ENCODE results near the gene NEMP1.
"Not testable (repeated sequence)": the region's sequence is repeated elsewhere in the genome, so short reads cannot be mapped to it uniquely, and the experiment has no call there.

NEMP1 gene

DNA sequence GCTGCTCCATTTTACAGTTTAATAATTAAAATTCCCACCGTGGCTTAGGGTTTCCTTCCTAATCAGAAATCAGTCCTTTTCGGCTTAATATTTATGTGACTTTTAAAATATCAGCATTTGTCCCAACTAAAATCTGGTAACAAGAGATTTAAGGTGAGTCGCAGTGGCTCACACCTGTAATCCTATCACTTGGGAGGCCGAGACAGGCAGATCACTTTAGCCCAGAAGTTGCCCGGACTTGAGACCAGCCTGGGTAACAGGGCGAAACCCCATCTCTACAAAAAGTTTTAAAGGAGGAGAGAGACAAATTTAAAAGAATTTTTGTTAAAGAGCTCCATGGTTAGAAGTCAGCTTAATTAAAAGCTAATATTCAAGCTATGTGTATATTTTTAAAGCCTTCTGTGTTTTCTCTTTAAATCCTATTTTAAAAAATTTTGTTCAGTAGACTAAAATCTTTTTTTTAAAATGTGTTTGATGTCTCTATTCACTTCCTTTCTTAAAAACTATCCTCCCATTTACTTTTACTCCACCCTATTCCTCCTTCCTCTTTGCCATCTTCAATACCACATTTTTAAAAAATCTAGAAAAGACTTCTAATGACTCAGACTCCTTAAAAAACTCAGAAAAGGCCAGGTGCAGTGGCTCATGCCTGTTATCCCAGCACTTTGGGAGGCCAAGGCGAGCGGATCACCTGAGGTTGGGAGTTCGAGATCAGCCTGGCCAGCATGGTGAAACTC is 58.4 kb downstream of the NEMP1 start:
- DNase-seq, result no peak

DNA sequence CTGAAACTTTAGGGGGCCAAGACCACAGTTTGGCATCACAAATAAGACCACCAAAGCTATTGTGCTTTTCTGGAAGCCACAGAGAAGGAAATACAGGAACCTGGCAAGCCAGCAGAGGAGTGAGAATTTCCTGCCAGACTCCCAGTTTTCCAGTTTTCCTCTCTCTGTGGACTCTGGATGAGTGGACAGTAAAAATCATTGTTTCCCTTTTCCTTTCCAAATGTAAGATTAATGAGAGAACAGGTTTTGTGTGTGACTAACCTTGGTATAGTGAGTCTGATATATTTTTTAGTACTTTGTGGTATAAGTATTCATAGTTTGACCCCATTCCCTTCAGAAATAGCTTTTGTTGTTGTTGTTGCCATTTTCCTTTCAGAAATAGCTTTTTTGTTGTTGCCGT is 59.7 kb downstream of the NEMP1 start:
- DNase-seq, result no peak

DNA sequence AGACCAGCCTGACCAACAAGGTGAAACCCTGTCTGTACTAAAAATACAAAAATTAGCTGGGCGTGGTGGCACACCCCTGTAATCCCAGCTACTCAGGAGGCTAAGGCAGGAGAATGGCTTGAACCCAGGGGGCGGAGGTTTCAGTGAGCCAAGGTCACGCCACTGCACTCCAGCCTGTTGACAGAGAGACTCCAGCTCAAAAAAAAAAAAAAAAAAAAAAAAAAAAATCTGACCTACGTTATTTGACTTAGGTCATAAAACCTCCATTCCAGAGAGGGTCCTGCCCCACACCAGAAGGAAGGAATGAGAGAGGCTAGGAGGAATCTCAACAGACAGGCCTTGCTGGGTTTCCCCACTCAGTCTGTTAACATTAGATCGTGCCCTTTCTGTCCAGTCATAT is 60.2 kb downstream of the NEMP1 start:
- not testable (repeated sequence) for DNase-seq

DNA sequence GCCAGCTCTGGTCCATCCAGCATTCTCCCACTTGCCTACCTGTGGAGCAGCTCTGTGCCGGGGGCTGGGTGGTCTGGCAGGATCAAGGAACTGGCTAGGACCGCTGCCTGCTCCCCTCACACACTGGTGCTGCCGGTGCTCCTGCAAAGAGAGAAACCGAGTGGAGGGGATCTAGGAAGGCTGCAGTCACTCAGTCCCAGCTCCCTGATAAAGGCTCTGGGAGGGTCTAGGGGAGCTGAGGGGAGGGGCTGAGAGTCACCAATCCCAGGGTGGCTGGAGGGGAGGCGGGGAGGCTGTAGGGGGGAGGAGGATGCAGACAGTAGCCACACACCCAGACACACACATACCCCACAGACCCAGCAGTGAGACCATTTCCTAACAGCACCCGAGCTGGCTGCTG is 62.2 kb downstream of the NEMP1 start, which contains the start of gene TAC3:
Gene TAC3, minus strand, starts transcription at position 182 of the 400 bp plus-strand sequence. CDS start 732 bp downstream, outside the sequence.
- DNase-seq, result no peak

DNA sequence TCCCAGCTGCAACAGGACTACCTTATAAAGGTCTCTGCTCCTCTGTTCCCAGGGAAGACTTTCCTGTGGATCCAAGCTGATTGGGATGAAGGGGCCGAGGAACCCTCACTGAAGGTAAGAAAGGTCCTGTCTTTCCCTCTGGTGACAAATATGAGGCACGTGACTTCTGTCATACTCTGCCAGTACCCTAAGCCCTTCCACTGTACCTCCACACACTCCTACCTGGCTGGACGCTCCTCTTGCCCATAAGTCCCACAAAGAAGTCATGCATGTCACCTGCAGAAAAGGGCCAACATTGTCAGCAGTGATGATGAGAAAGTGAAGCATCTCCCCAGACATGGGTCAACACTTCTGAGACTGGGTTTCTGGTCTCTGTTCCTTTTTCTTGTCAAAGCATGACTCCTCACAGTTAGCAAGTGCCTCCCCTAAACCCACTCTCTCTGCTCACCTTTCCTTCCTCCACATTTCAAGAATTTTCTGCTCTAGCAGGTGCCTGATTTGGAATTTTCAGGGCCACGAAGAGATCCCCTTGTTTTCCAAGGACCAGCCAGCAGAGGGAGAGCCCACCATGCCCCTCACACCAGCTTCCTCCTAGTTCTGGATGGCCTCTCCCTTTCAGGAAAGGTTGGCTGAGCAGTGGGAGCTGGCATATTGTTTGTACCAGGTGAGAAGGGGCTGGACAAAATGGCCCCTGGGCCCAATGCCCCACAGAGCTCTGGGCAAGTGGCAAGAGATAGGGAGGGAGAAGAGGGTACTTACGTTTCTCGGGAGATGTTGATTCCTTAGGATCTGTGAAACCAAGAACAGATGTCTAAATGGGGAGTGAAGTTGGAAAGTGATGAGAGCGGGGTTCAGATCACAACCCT is 65.8 kb downstream of the NEMP1 start:
- DNase-seq, result no peak

DNA sequence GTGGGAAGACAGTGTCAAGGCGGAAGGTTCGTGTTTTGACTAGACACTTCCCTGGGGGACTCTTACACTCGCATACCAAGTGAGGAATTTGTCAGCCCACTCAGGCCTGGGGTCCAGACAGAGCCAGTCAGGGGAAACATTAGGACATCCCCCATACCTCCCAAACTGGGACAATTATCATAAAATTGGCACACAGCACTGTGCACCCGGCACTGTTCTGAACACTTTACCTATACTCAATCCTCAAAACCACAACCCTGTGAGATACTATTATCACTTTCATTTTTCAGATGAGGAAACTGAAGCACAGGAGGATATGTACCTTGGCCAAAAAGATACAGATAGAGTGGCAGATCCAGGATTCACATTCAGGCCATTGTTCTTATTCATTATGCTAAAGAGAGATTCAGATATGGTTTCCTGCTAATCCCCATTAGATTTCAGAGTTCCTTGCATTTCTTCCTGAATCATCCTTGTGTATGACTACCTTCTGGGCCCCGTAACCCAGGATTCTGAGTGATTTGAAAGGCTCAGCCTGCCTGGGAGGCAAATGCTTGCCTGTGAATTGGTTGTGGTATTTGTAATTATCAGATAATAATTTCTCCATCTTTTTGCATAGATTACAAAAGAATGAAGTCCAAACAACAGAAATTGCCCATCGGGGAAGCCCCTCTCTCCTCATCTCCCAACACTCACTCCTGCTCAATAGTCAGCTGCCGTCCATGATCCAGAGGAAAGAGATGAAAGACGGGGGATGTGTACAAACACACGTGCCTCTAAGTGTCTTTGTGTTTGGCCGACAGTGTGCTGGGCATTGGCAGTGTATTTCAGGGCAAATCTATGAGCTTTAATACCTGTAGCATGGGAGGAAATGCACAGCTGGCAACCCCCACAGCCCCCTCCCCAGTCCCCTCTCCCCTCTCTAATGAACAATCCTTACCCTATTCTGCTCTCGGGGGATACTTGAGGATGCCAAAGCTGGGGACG is 66.9 kb downstream of the NEMP1 start:
- DNase-seq, result no peak

DNA sequence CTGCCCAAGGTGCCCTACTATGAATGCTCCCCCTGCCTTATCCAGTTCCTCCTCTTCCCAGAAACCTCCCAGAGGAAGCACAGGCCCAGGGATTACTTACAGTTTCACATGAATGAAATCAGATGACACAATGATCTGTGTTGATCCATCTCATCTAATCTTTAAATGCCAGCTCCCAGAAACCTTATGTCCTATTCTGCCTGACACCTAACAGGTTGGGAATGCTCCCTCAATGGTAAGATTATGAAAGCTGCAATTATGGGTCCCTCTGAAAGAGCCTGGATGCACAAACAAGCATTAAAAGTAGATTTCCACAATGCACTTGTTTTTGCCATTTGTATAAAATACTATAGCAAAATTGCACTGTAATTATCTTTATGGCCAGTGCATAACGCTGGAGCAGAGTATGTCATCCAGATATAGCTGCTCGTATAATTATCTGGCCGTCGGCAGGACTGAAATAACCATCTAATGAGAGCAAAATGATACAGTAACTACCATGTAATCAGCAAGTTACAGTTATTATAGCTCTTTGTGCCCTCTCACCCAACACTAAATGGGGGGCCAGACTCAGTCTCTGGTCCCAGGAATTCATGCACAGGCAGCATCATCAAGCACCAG is 67.9 kb downstream of the NEMP1 start:
- DNase-seq, result no peak

DNA sequence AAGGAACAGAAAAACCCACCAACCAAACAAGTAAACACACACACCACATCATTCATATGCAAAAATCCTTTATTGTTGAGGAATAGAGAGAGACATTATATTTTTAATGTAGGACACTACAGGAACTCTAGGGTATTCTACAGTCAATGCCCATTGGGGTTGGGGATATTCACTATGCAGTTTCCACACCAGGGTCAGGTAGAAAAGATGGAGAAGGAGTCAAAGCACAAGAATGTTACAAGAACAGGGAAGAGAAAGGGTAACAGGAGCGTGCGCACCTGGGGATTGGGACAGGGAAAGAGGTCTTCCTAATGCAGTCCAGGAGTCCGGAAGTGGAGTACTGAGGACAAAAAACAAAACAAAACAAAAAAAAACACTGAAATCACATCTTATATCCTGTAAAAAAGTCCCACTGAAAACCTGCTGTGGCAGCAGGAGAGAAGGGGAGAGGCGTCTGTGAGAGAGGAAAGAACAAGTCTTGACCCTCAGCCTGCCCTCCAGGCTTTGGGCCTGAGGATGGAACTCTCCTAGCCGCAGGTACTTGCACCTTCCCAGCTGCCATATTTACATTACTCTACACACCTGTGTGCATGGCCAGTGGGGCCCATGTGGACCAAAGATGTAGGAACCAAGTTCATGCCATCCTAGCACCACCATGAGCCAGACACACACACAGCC is 68.5 kb downstream of the NEMP1 start:
- no peak for DNase-seq

DNA sequence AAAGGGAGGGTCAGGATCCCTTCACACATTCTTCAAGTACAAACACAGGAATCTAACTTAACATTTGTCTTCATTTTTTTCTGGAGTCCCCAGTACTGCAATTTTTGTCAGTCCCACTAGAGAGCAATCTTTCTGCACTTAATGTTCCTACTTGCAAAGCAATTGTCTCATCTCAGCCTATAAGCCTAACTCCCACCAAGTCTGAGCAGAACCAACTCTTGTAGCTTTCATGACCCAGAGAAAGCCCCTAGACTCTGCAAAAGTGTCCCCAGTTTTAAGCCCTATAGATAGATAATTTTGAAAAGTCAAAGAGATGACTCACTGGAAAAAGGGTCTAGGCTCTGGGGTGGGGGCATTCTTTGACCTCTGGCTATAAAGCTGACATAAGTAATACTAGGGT is 70.4 kb downstream of the NEMP1 start:
- no peak for DNase-seq

DNA sequence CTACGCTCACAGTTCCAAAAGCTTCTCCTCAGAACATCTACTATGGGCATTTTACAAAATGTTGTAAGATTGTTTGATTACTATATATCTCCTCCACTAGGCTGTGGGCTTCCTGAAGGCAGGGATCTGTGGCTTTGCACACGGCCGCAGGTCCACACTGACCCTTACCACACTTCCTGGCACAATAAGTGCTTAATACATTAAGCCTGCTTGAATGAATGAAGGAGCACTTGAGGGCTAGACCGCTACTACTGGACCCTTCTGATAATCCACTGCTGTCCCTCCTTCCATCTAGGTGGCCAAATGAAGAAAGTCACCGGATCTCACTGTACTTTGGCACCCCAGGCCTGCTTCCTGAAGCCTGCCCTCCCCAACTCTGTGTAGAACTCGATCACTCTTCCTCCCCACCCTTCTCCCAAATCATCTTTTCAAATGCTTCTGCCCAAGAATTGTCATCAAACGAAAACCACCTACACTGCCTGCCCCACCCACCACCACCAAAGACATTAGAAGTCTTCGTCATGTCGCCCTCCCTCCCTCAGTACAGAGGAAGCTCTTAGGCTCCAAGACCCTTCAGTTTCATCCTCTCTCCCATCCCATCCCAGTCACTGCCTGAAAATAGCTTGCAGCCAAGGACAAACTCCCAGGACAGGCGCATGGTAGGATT is 71.6 kb downstream of the NEMP1 start:
- no peak for DNase-seq

DNA sequence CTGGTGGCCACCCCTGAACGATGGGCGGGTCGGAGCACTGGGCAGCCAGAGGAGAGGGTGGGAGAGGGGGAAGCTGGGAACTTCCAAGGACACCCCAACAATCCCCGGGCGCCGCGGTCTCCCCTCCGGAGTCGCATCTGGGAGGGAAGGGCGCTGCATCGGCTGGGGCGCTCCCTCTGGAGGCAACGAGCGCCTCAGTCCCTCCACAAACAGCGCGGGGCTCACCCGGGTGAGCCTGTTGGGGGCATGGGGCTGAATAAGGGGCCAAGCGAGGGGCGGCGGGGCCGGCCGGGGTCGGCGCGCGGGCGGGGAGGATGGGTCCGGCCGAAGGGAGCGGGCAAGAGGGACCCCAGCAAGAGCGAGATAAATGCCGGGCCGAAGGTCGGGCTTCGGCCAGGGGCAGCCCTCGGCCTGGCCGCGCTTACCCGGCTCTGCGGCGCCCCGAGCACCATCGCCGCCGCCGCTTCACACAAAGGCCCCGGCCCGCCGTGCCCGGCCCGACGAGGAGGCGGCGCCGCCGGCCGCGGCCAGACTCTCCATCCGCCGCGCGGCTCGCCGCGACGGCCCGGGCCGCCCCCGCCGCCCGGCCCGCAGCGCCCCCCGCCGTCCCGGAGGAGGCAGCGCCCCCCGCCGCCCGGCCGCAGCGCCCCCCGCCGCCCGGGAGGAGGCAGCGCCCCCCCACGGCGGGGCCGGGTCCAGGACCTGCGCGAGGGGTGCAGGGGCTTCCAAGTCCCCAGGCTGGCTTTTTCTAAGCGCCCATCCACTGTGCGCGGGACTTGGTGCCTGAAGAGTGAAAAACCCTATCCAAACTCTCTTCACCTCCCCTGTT is 72.4 kb downstream of the NEMP1 start, which contains the start of gene ZBTB39:
Gene ZBTB39, minus strand, starts transcription at position 567 of the 829 bp plus-strand sequence. CDS start 1,629 bp downstream, outside the sequence.
- DNase-seq, result peak; percentile 88

Measured in activated CD8-positive, alpha-beta memory T cell treated with anti-CD3 and anti-CD28 coated beads, Interleukin-2, amount 50 U/mL, for 48 hours (primary cell).